PC-3 (cell line): ENCODE measurements around the gene OR2V1. TPM values are rescaled to one million over a fixed set of nuclear protein-coding genes. Genes with fewer than 3 reads are reported as not detected.

Source experiments
- ATAC-seq: fragments of 200-7000 bp; cut with Tn5 transposase; 2 replicates; pipeline ENCODE4 v1.9.1; 2020; ENCODE audit warnings: mild to moderate bottlenecking, moderate library complexity
- BruUV-seq: library from RNA; stranded (reverse); fragments of 400-500 nt; replicated peaks from 2 replicates; lab custom pipeline; 2021; lab: Mats Ljungman, UMichigan
- CTCF ChIA-PET: fragments of 300-600 bp; sonication (Branson Sonifier 250); formaldehyde crosslinking; loops from one replicate; lab custom pipeline; 2022; ENCODE audit warnings: antibody characterized with exemption; lab: Charles Lee
- POLR2A ChIA-PET: fragments of 300-600 bp; sonication (Branson Sonifier 250); formaldehyde crosslinking; loops from one replicate; lab custom pipeline; 2022; ENCODE audit warnings: antibody characterized with exemption; ENCODE audit not compliant: unreplicated experiment; lab: Charles Lee
- DNase-seq: peaks from one replicate; pipeline ENCODE4 v3.0.0-alpha.2; 2015
- H2AFZ ChIP-seq: fragments of 300-600 bp; sonication (generic); 2 replicates; pipeline ENCODE4 v1.6.0; 2016; ENCODE audit warnings: antibody characterized with exemption, low read length
- H3F3A ChIP-seq: fragments of 300-600 bp; sonication (generic); one replicate; pipeline ENCODE4 v1.6.0; 2017; ENCODE audit warnings: antibody characterized with exemption, low read length, control low read depth, mild to moderate bottlenecking; ENCODE audit not compliant: unreplicated experiment
- H3K27ac ChIP-seq: fragments of 300-600 bp; sonication (generic); 2 replicates; pipeline ENCODE4 v1.5.1; 2016; ENCODE audit warnings: mild to moderate bottlenecking, low read length
- H3K27me3 ChIP-seq: fragments of 300-600 bp; sonication (generic); 2 replicates; pipeline ENCODE4 v1.6.1; 2016; ENCODE audit warnings: low read length, mixed read lengths
- H3K36me3 ChIP-seq: fragments of 300-600 bp; sonication (generic); 2 replicates; pipeline ENCODE4 v1.6.1; 2016; ENCODE audit warnings: low read depth, mixed run types, low read length, mixed read lengths
- H3K4me1 ChIP-seq: fragments of 300-600 bp; sonication (generic); 2 replicates; pipeline ENCODE4 v1.5.1; 2016; ENCODE audit warnings: low read length; ENCODE audit not compliant: insufficient read depth
- H3K4me2 ChIP-seq: fragments of 300-600 bp; sonication (generic); 2 replicates; pipeline ENCODE4 v1.6.0; 2016; ENCODE audit warnings: low read length
- H3K4me3 ChIP-seq: fragments of 300-600 bp; sonication (generic); 2 replicates; pipeline ENCODE4 v1.5.1; 2016; ENCODE audit warnings: mild to moderate bottlenecking, low read length, mixed read lengths
- H3K79me2 ChIP-seq: fragments of 300-600 bp; sonication (generic); 2 replicates; pipeline ENCODE4 v1.6.1; 2017; ENCODE audit warnings: low read length, mixed read lengths
- H3K9ac ChIP-seq: fragments of 300-600 bp; sonication (generic); 2 replicates; pipeline ENCODE4 v1.6.0; 2016; ENCODE audit warnings: mild to moderate bottlenecking, low read length
- H3K9me2 ChIP-seq: fragments of 300-600 bp; sonication (generic); replicated peaks from 2 replicates; pipeline ENCODE4 v1.6.1; 2016; ENCODE audit warnings: mixed run types, low read length, mixed read lengths
- H3K9me3 ChIP-seq: fragments of 300-600 bp; sonication (generic); 2 replicates; pipeline ENCODE4 v1.6.1; 2016; ENCODE audit warnings: low read length, mixed read lengths
- H4K20me1 ChIP-seq: fragments of 300-600 bp; sonication (generic); 2 replicates; pipeline ENCODE4 v1.6.1; 2016; ENCODE audit warnings: low read length, mixed read lengths
- EZH2 ChIP-seq: fragments of 300-600 bp; sonication (generic); IDR thresholded peaks from one replicate; pipeline ENCODE4 v1.6.1; 2017; ENCODE audit warnings: antibody characterized with exemption, mild to moderate bottlenecking, low read length; ENCODE audit not compliant: unreplicated experiment
- EZH2phosphoT487 ChIP-seq: fragments of 300-600 bp; sonication (generic); IDR thresholded peaks from 2 replicates; pipeline ENCODE4 v1.6.1; 2018; ENCODE audit warnings: mild to moderate bottlenecking, antibody characterized with exemption, low read length, borderline replicate concordance
- intact Hi-C: fragments of 100-400 bp; cut with micrococcal nuclease; formaldehyde crosslinking; loops from 2 replicates; pipeline ENCODE4 v1.9.0; 2023
- total RNA-seq: library from RNA; depleted of rRNA; stranded (reverse); fragments of >200 nt; gene quantifications from 2 replicates; pipeline ENCODE4 v1.2.3, GENCODE V29; 2014
- TF ChIP-seq, protein P1 (sequence below): fragments of 300-600 bp; sonication (generic); conservative IDR thresholded peaks from 2 replicates; pipeline ENCODE4 v1.5.1; 2017; ENCODE audit warnings: antibody characterized with exemption, low read depth, mild to moderate bottlenecking, low read length

OR2V1 gene
- total RNA-seq, 1 experiment from 2014 or later = not detected

DNA sequence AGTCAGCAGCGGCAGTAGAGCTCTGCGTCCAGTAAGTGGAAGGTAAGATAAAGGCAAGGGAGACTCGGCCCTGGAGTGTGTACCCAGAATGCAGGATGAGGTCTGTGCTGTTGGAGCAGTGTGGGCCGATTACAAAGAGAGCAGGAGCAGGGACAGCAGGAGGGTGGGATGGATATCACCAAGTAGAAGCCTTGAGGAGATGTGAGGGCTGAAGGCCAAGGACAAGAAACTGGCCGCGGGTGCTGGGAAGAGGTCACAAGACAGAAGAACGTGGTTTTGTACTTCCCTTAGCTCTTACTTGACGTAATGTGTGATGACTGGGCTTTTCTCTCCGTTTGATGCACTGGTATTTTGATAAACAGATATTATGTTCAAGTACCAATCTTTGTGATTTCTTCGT, 43.7 kb downstream of the OR2V1 start:
- POLR2A ChIA-PET = interaction anchor here (0.7 kb wide), 1 partner anchor 102 kb away, joined by 4 read pairs; no protein-coding TSS in a partner anchor
- peaks cover 11% of the 10 kb centered on the region for H3K27me3 ChIP-seq
- BruUV-seq = no TSS peak

GRCh38 chr5:181086884-181087205, 44.1 kb downstream of the OR2V1 start:
- no peaks in the 10 kb centered on the region for H3K4me1 ChIP-seq
- H3K9me3 ChIP-seq = peaks cover 9% of the 10 kb centered on the region
- H3F3A ChIP-seq = no peaks in the 10 kb centered on the region
- peaks cover 11% of the 10 kb centered on the region for H3K27me3 ChIP-seq
- H3K4me2 ChIP-seq = no peak overlapping the region
- ATAC-seq (no peak), DNase-seq (no peak)
- H3K9ac ChIP-seq = no peak overlapping the region
- H3K36me3 ChIP-seq = no peaks in the 10 kb centered on the region
- H2AFZ ChIP-seq = no peak overlapping the region
- CTCF ChIA-PET = no interaction called here
- H3K4me3 ChIP-seq = no peak overlapping the region
- no peak overlapping the region for H3K27ac ChIP-seq
- BruUV-seq = no TSS peak
- TF ChIP-seq, protein P1, sequence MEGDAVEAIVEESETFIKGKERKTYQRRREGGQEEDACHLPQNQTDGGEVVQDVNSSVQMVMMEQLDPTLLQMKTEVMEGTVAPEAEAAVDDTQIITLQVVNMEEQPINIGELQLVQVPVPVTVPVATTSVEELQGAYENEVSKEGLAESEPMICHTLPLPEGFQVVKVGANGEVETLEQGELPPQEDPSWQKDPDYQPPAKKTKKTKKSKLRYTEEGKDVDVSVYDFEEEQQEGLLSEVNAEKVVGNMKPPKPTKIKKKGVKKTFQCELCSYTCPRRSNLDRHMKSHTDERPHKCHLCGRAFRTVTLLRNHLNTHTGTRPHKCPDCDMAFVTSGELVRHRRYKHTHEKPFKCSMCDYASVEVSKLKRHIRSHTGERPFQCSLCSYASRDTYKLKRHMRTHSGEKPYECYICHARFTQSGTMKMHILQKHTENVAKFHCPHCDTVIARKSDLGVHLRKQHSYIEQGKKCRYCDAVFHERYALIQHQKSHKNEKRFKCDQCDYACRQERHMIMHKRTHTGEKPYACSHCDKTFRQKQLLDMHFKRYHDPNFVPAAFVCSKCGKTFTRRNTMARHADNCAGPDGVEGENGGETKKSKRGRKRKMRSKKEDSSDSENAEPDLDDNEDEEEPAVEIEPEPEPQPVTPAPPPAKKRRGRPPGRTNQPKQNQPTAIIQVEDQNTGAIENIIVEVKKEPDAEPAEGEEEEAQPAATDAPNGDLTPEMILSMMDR = no peak
- TF ChIP-seq EZH2phosphoT487 (no peak), EZH2 (no peak)
- H3K79me2 ChIP-seq = no peaks in the 10 kb centered on the region
- H3K9me2 ChIP-seq = no peaks in the 10 kb centered on the region
- intact Hi-C loops = no loop called here
- no peaks in the 10 kb centered on the region for H4K20me1 ChIP-seq
- POLR2A ChIA-PET = interaction anchor here (0.7 kb wide), 1 partner anchor 102 kb away, joined by 4 read pairs; no protein-coding TSS in a partner anchor

More for the DNA sequence above, 43.7 kb downstream of the OR2V1 start:
- Histone ChIP-seq H3K79me2 (no peaks in the 10 kb centered on the region), H3K27ac (no peak overlapping the region), H3K36me3 (no peaks in the 10 kb centered on the region), H3F3A (no peaks in the 10 kb centered on the region), H3K9ac (no peak overlapping the region), H3K4me2 (no peak overlapping the region), H3K9me2 (no peaks in the 10 kb centered on the region), H3K9me3 (peaks cover 5% of the 10 kb centered on the region), H2AFZ (no peak overlapping the region), H3K4me1 (no peaks in the 10 kb centered on the region), H4K20me1 (no peaks in the 10 kb centered on the region), H3K4me3 (no peak overlapping the region)
- no peak for TF ChIP-seq EZH2phosphoT487
- ATAC-seq = no peak
- intact Hi-C loops = no loop called here
- DNase-seq = no peak
- CTCF ChIA-PET = interaction anchor here (0.6 kb wide), 1 partner anchor 273 kb away, joined by 3 read pairs; no protein-coding TSS in a partner anchor

- POLR2A ChIA-PET = interaction anchor here (0.7 kb wide), 1 partner anchor 101 kb away, joined by 4 read pairs; no protein-coding TSS in a partner anchor
- H3K4me1 ChIP-seq = no peaks in the 10 kb centered on the region
- H3K9ac ChIP-seq = no peak overlapping the region
- no peaks in the 10 kb centered on the region for H3K79me2 ChIP-seq
- H3K9me2 ChIP-seq = no peaks in the 10 kb centered on the region
- H3K9me3 ChIP-seq = peaks cover 14% of the 10 kb centered on the region
- H3K36me3 ChIP-seq = no peaks in the 10 kb centered on the region
- no peaks in the 10 kb centered on the region for H4K20me1 ChIP-seq
- intact Hi-C loops = no loop called here
- peaks cover 11% of the 10 kb centered on the region for H3K27me3 ChIP-seq
- no peaks in the 10 kb centered on the region for H3F3A ChIP-seq
- no peak overlapping the region for H3K4me3 ChIP-seq
- no peak overlapping the region for H3K27ac ChIP-seq
- no TSS peak for BruUV-seq
- H2AFZ ChIP-seq = no peak overlapping the region
- DNase-seq (no peak), ATAC-seq (no peak)
- CTCF ChIA-PET = no interaction called here
- TF ChIP-seq EZH2phosphoT487 = no peak
- TF ChIP-seq EZH2 = no peak
- TF ChIP-seq, protein P1 = no peak
- H3K4me2 ChIP-seq = no peak overlapping the region
These were observed 44.7 kb downstream of the OR2V1 start for GRCh38 chr5:181086026-181086883.
